ENCODE measurements around the gene NRCAM. TPM values are rescaled to one million over a fixed set of nuclear protein-coding genes. Genes with fewer than 3 reads are reported as not detected.

Gene NRCAM
- total and polyA plus RNA-seq, 10 of the 15 experiments (the other 5 are each of a cell fraction or from before 2014, with no cell fraction given), result 0.30 to 2.0 (median 1.0) TPM

- Histone ChIP-seq H3K4me3 (no peak overlapping the region), H4K20me1 (ENCODE audit: control insufficient read depth, insufficient read depth) (no peaks in the 10 kb centered on the region), H3K4me2 (ENCODE audit: control insufficient read depth, insufficient read depth) (no peak overlapping the region), H3K27ac (ENCODE audit: control insufficient read depth, insufficient read depth) (no peak overlapping the region), H3K9me3 (replicated peaks; ENCODE audit: control insufficient read depth, insufficient read depth, low read length) (no peaks in the 10 kb centered on the region; the same call in 2 of the 3 replicates), H3K9ac (ENCODE audit: control insufficient read depth, insufficient read depth, low read length) (no peak overlapping the region), H3K4me1 (ENCODE audit: control insufficient read depth, insufficient read depth, low read length) (no peaks in the 10 kb centered on the region), H3K36me3 (ENCODE audit: control insufficient read depth in 2 of 2, insufficient read depth in 2 of 2, low read length in 1 of 2) (no peaks in the 10 kb centered on the region), H2AFZ (ENCODE audit: control insufficient read depth, low read depth, low read length) (no peak overlapping the region), H3K27me3 (replicated peaks in 1 of 2; ENCODE audit: control insufficient read depth in 2 of 2, insufficient read depth in 2 of 2, low read length in 1 of 2) (no peaks in the 10 kb centered on the region), H3K79me2 (ENCODE audit: control insufficient read depth, insufficient read depth, low read length) (no peaks in the 10 kb centered on the region)
- CTCF ChIA-PET, result no interaction called here
- POLR2A ChIA-PET, result no interaction called here
- intact Hi-C loops (cut with micrococcal nuclease; ENCODE audit: unreplicated experiment), result no loop called here
- DNase-seq (ENCODE audit: low read depth, low spot score) (no peak), FAIRE-seq (no peak), ATAC-seq (no peak)
- RAD21 ChIA-PET (ENCODE audit: unreplicated experiment), result interaction anchor here (1.7 kb wide), 1 partner anchor 8 kb away, joined by 3 read pairs; no protein-coding TSS in a partner anchor
- WGBS (ENCODE audit: insufficient coverage, insufficient replicate concordance, low lambda C conversion rate, missing lambda C conversion rate), result 66% methylated on average over 3 of the region's 3 CpGs
- in situ Hi-C loops (cut with MboI), result no loop called here
- no TSS peak for BruUV-seq (replicated peaks)
- no peak for TF ChIP-seq STAT3 (IDR thresholded peaks at IDR 0.05; ENCODE audit: low read depth, low read length)
- TF ChIP-seq SPI1 (IDR thresholded peaks at IDR 0.05; ENCODE audit: borderline replicate concordance, insufficient read depth, low read depth, low read length), result no peak
- TF ChIP-seq ZBTB33 (IDR thresholded peaks at IDR 0.05), result no peak
- TF ChIP-seq RFX5 (IDR thresholded peaks at IDR 0.05; ENCODE audit: low read depth, low read length), result no peak
- SMC1A ChIA-PET (ENCODE audit: uncharacterized antibody, unreplicated experiment), result interaction anchor here (0.9 to 2.3 kb wide), 5 partner anchors 7 to 16 kb away, joined by 3 to 9 read pairs (median 4); no protein-coding TSS in a partner anchor
These were observed 258.7 kb downstream of the NRCAM start for GRCh38 chr7:108197371-108198091.
